ENCODE data around the gene APPL1. TPM values are rescaled to one million over a fixed set of nuclear protein-coding genes. Genes with fewer than 3 reads are reported as not detected.

APPL1 gene, protein sequence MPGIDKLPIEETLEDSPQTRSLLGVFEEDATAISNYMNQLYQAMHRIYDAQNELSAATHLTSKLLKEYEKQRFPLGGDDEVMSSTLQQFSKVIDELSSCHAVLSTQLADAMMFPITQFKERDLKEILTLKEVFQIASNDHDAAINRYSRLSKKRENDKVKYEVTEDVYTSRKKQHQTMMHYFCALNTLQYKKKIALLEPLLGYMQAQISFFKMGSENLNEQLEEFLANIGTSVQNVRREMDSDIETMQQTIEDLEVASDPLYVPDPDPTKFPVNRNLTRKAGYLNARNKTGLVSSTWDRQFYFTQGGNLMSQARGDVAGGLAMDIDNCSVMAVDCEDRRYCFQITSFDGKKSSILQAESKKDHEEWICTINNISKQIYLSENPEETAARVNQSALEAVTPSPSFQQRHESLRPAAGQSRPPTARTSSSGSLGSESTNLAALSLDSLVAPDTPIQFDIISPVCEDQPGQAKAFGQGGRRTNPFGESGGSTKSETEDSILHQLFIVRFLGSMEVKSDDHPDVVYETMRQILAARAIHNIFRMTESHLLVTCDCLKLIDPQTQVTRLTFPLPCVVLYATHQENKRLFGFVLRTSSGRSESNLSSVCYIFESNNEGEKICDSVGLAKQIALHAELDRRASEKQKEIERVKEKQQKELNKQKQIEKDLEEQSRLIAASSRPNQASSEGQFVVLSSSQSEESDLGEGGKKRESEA
- total RNA-seq, result 54.5 and 70.9 TPM in 2 replicates

DNA sequence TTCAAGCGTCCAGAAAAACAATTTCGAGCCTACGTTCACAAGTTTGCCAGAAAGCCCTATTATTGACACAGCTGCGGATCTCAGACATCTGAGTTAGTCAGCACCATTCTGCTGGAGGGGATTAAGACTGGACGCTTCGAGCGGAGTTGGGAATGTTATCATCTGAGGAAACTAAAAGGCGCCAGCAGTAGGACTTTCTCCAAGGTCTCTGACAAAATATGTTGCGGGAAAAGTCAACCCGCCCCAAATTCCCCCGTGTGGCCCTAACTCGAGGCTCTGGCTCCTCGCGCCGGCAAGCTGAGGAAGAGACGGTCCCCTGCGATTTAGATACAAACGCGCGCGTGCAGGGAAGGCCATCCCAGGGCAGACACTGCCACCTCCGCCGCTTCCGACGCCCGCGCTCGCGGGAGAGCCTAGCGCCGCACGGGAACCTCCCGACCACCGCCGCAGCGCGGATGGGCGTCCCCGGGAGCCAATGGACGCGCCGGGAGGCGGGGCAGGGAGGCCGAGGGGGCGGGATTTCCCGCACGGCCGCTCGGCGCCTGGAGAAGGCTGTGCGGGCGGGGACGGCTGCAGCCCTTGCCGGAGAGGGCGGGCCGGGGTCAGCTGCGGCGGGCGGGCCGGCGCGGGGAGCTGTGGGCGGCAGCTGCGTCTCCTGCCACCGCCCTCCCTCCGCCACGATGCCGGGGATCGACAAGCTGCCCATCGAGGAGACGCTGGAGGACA, at the start of gene APPL1:
APPL1 (plus strand) TSS at position 526 of the 726 bp plus-strand sequence; CDS start at position 681, 155 bp downstream.

DNA sequence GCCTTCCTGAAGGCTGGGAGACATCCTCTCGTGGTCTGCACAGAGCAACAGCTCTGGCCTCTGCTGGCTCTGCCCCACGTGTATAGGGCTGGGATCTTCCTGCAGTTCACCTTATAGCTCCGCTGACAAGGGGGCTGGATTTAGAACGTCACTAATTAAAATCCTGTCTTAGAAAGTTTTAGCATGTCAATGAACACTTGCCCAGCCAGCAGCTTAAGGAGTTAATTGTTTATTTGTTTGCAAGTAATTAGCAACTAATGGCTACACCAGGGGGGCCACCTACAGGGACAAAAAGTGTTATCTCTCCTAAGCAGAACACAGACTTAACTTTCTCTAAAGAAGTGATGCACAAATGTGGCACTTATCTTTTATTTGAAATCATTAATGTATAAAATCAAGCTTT, 27.6 kb upstream of the APPL1 start, which contains the start of gene HESX1:
HESX1 (minus strand) TSS at position 84 of the 403 bp plus-strand sequence; CDS start at position 24, 60 bp downstream.

DNA sequence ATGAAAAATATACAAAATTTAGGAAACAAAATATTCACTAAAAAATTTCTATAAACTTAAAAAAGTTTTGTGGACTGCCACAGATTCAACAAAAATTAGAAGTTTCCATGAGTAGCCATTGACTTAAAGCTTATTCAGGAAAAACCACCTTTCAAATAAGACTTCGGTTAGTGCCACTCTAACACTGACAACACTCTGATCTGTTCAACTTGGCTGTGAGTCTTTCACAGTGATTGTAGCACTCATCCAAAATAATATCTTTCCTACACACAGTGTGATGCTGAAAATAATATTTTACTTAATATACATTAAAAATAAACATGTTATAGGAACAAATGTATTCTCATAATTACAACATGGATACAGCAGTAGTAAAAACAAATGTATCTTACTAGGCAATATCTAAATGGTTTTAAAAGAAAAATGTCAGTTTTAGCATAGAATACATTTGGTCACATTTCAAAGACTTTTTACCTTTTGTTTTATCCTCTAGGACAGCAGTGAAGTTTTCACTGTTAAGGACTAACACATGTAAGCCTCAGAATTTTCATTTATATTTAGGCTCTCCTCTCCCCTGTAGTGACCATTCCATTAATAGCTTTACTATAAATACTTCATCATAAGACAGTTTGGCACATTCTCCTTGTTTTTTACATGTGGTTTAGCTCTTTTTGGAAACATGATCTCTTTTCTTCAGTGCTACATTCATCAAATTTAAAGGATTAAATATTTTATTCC, 64.8 kb downstream of the APPL1 start, which contains the start of gene ASB14:
ASB14 (minus strand) TSS at position 527 of the 738 bp plus-strand sequence. CDS start 652 bp downstream, outside the sequence.

Other genes starting within 250 kb of the APPL1 start
- gene SPATA12, start 167.1 kb upstream of the APPL1 start, total RNA-seq, result 0.07 and 0.13 TPM in 2 replicates
- gene IL17RD, start 62.4 kb upstream of the APPL1 start, total RNA-seq, result 2.3 and 2.5 TPM in 2 replicates
- gene HESX1, start 27.8 kb upstream of the APPL1 start, total RNA-seq, result 0.40 and 0.43 TPM in 2 replicates
- not detected in 2 replicates for gene ASB14, start 65.0 kb downstream of the APPL1 start, total RNA-seq